GM21717 (cell line): ENCODE results near the gene HBS1L.

Experiments
- ATAC-seq: cut with Tn5 transposase; IDR thresholded peaks from one replicate; pipeline ENCODE4 v1.9.1; 2021; ENCODE audit warnings: mild to moderate bottlenecking, moderate library complexity; ENCODE audit not compliant: unreplicated experiment

Gene HBS1L

GRCh38 chr6:135038335-135038734 is 16.3 kb downstream of the HBS1L start:
- no peak for ATAC-seq

GRCh38 chr6:135037541-135037940 is 17.1 kb downstream of the HBS1L start:
- no peak for ATAC-seq

GRCh38 chr6:135036731-135037420 is 17.7 kb downstream of the HBS1L start:
- no peak for ATAC-seq

GRCh38 chr6:135033238-135033637 is 21.4 kb downstream of the HBS1L start:
- ATAC-seq: no peak

GRCh38 chr6:135030532-135031178 is 24.0 kb downstream of the HBS1L start:
- no peak for ATAC-seq

- ATAC-seq: peak; percentile 92
These were observed 24.6 kb downstream of the HBS1L start for GRCh38 chr6:135030056-135030473.

- no peak for ATAC-seq
These were observed 28.8 kb downstream of the HBS1L start for GRCh38 chr6:135025775-135026174.

GRCh38 chr6:135025175-135025574 is 29.4 kb downstream of the HBS1L start:
- ATAC-seq: no peak

- no peak for ATAC-seq
These were observed 32.4 kb downstream of the HBS1L start for GRCh38 chr6:135022050-135022697.

- no peak for ATAC-seq
These were observed 33.1 kb downstream of the HBS1L start for GRCh38 chr6:135021310-135022049.

GRCh38 chr6:135018941-135019340 is 35.7 kb downstream of the HBS1L start:
- ATAC-seq: no peak

- ATAC-seq: no peak
These were observed 36.6 kb downstream of the HBS1L start for GRCh38 chr6:135018052-135018451.

GRCh38 chr6:135014353-135014832 is 40.2 kb downstream of the HBS1L start:
- peak; percentile 87 for ATAC-seq

GRCh38 chr6:135013211-135013610 is 41.4 kb downstream of the HBS1L start:
- ATAC-seq: no peak

- no peak for ATAC-seq
These were observed 41.9 kb downstream of the HBS1L start for GRCh38 chr6:135012764-135013163.

GRCh38 chr6:135012349-135012748 is 42.3 kb downstream of the HBS1L start:
- no peak for ATAC-seq

GRCh38 chr6:135008941-135009290 is 45.7 kb downstream of the HBS1L start:
- peak; percentile 6 for ATAC-seq

GRCh38 chr6:135008072-135008940 is 46.3 kb downstream of the HBS1L start:
- ATAC-seq: peak; percentile 88

GRCh38 chr6:135006386-135006914 is 48.2 kb downstream of the HBS1L start:
- no peak for ATAC-seq

GRCh38 chr6:135004399-135004798 is 50.2 kb downstream of the HBS1L start:
- ATAC-seq: no peak
